HL-60/S4 treated with retinoic acid at 250 ng/mL for 4 days and 3 days (cell line): ENCODE results near the gene CKAP5.

Experiments used
- in situ Hi-C: fragments of 300-500 bp; cut with MboI; formaldehyde crosslinking; loops from 2 replicates; pipeline ENCODE4 v1.7.0; 2022; ENCODE audit warnings: low sequenced_read_pairs

The CKAP5 gene

DNA sequence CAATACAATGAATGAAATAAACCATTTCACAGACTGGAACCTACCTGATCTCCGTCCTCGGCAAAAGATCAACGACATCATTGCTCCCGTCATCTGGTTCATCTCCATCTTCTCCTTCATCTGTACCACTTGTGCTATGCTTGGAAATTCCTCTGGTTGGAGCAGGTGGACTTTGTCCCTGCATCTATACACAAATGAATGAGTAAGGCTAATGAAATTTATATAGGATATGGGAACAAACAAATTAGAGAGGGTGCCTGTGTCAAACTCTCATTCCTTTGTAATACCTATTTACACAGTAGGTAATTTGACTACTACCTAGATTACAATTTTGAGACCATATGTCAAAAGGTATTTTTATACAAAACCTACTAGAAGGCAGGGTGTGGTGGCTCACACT lies 67.7 kb downstream of the CKAP5 start:
- in situ Hi-C loops, result no loop called here

DNA sequence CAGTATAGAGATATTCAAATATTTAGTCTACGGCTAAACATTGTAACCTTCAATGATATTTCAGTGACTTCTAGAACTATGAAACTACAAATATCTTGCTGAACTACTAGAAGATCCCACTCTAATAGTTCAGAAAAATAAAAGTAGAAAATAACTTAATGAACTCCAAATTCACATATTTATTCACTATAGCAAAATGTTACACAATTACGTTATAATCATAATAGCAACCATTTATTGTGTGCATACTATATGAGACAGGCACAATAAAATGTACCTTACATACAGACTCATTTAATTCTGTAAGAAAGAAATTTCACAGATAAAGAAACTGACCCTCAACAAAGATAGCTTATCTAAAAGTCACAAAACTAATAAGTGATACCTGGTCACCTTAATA lies 69.2 kb downstream of the CKAP5 start:
- in situ Hi-C loops, result no loop called here

DNA sequence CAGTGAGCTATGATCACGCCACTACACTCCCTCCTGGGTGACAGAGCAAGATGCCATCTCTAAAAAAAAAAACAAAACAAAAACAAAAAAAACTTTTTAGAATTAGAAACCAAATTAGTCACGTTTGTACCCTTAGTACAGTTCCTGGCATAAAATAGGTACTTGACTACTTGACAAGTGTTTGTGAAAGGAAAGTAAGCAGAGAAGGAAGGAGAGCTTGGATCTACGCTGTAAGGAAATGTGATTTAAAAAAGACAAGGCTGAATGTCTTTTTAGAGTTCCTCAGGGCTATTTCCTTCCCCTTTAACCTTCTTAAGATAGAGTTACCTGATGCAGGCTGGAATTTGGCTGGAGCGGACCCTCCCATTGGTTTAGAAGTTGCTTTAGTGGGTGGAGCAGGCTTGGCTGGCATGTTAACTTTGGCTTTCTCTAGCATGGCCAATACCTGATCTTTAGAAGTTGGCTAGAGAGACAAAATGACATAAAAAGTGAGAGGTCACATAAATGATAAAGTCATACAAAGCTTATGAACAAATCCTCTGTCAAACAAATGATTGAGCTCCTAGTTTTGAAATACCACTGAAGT lies 76.4 kb downstream of the CKAP5 start:
- in situ Hi-C loops, result no loop called here

DNA sequence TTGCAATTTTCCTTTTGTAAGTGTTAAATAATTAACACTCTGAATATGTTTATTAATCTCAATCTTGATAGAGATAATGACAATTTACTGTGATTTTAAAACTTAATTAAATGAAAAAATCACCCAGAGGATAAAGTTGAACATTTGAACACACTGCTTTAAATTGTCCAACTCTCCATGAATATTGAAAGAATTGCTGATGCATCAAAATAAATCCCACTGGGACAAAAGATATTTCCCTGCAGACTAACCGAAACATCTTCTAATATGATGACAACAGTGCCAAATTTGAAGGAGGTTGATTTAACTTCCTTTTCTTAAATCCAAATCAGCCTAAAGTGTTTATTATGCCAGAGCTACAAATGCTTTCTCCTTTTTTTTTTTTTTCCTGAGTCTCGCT lies 79.4 kb downstream of the CKAP5 start:
- in situ Hi-C loops, result no loop called here

DNA sequence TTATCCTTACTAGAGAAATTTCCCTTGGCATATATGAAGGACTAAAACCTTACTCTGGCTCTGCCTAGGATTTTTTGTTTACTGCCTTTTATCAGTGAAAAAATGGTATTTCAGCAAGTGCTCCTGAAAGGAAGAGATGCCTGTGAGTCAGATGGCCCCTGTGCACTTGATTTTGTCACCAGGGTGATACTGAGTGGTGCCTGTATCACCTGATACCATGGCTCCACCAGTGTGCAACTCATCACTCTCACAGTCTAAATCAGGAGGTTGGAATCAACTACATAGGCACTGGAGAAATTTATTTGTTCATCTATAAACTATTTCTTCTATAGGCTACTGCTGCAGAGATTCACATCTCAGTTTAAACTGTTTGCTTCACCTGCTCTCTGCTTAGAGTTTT lies 83.8 kb downstream of the CKAP5 start:
- in situ Hi-C loops, result no loop called here

DNA sequence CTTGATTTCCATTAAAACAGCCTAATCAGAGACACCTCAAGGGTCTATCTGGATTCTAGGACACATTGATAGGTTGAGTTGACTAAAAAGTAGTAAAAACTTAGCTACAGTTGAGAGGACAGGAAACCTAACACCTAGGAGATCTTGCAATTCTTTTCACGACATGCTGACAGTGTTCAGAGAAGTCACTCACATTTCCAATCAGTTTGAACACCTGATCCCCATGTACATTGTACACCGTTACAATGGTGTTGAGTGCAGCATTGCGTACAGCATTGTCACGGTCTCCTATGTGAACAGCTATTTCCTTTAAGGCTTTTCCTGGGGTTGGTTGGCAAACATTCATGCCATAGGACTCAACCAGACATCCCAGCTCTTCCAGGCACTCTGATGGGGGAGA lies 84.3 kb downstream of the CKAP5 start:
- in situ Hi-C loops, result no loop called here

DNA sequence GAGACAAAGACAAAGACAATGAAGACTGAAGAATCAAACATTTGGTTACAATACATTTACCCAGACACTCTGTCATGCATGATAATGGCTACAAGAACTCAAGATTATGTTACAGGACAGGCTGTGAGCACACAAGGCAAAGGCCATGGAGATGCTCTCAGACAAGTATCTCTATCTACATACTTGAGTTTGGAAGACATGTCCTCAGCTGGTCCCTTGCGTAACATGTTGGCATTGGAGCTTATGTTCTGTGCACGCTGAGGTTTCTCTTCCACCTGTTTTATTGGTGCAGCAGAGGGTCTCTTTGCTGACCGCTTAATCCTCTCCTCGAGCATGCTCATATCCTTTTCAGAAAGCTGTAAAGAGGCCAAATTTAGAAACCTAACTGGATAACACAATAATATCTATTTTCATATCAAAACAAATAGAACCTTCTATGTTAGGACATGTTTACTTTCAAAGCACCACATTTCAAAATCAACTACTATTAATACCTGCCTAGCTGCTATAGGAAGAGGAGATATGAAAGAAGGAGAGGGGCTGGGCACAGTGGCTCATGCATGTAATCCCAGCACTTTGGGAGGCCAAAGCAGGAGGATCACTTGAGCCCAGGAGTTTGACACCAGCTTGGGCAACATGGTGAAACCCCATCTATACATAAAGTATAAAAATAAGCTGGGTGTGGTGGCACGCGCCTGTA lies 85.5 kb downstream of the CKAP5 start:
- in situ Hi-C loops, result no loop called here

DNA sequence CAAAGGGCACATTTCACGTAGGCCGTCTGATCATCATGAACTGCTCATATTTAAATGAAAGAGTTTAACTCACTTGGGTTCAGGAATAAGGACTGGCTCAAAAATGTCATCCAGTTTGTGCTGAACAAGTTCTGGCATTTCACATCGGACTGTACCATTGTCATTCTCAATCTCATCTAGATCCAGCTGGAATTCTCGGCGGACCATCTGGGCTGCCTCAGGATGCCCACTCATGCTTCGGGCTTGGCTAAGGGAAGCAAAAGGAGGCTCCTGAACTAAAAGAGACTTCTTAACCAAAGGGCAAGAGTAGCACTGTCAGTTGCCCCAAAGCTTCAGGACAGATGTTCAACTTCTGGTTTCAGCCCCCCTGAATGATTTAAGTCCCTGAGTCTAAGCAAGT lies 86.9 kb downstream of the CKAP5 start:
- in situ Hi-C loops, result no loop called here

DNA sequence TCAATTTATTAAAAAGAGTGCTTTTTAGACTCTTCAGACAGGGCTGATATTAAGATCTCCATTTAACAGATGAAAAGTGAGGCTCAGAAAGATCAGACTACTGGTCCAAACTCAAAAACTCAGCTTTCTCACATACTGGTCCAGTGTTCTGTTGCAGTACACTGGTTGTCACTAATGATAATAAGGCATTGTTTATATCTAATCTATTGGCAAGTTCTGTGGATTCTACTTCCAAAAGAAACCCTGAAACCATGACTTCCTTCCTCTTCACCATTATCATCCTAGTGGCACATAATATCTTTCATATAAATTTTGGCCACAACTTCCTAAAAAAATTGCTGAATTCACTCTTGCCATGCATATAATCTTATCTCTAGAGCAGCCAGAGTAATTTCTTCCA lies 90.1 kb downstream of the CKAP5 start:
- in situ Hi-C loops, result no loop called here

DNA sequence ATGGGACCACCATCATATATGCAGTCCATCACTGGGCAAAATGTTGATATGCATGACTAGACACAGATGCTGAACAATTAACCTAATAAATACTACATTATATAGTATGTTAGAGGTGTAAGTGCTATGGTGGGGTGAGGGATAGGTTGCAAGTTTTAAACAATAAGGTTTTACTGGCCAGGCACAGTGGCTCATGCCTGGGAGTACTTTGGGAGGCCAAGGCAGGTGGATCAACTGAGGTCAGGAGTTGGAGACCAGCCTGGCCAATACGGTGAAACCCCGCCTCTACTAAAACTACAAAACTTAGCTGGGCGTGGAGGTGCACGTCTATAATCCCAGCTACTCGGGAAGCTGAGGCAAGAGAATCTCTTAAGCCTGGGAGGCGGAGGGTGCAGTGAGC lies 98.9 kb downstream of the CKAP5 start:
- in situ Hi-C loops, result no loop called here

DNA sequence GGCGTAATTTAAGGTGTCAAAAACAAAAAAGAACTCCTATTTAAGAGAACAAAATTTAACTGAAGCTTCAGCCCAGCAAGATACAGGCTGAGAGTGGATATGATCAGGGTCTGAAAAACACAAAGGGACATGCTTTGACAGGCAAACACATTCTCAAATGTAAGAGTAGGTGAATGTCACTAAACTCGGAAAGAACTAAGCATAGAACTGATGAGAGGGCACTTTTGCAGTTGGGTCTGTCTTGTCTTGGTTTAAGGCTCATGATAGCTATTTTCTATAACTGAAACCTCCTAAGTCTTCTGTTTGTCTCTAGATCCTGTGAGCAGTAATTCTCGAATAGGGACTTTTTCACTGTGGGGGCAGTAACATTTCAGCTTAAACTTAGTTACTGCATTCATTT lies 100.1 kb downstream of the CKAP5 start:
- in situ Hi-C loops, result no loop called here

DNA sequence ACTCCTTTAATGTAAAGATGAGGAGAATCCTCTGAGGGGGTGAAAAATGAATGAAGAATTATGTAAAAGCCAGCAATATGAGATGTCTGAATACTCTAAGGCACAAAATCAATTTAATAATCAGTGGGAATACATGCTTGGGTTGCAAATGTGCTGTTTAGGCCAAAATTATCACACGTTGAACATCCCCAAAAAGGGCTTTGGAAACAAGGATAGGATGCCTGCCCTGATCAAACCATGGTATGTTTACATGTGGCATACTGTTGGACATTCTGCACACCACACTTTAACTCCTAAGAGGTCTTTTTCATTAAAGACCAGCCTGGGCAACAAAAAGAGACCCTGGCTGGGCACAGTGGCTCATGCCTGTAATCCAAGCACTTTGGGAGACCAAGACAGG lies 100.8 kb downstream of the CKAP5 start:
- in situ Hi-C loops, result no loop called here

DNA sequence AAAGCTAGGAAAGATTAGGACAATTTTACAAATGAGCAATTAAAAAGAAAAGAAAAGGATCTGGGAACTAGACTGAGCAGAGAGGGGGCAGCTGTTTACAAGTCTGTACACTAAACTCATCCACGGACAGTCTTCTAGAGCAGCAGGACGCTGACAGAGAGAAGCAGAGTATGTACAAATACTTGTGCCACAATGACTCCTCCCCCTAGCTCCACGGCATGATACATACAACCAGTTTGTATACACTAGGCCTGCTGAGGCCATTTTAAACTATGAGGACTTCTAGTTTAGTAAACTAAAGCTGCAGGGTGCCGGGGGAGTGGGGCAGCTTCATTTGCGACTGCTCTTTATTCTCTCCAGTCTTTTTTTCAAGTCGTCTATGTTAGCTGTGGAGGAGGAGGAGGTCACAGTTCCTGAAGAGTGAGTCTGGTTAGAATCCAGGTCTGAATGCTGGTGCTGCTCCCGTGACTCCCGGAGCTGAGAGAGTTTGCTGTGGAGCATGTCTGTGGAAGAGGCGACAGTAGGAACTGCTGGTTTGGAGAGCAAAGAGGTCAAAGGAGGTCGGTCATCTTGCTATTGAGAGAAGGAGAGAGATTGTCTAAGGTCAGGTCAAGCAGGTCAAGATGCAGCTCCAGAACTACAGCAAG lies 102.3 kb downstream of the CKAP5 start:
- in situ Hi-C loops, result no loop called here

DNA sequence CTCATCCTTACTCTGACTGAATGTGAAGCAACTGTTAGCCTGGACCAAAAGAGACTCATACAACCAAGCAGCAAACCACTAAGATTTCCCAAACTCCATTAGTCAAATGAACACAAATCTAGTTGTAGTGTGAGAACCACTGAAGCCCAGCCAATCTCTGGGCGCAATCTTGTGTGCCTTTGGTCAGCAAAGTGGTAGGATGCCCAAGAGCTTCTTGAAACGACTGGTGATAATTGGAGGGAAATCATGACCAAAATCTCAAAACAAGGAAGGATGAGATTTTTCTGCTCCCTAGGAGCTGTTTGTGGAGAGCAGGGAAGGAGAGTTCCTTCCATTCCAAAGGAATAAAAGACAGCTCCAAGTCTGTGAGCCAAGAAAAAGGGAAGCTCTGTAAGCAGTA lies 103.0 kb downstream of the CKAP5 start:
- in situ Hi-C loops, result no loop called here

DNA sequence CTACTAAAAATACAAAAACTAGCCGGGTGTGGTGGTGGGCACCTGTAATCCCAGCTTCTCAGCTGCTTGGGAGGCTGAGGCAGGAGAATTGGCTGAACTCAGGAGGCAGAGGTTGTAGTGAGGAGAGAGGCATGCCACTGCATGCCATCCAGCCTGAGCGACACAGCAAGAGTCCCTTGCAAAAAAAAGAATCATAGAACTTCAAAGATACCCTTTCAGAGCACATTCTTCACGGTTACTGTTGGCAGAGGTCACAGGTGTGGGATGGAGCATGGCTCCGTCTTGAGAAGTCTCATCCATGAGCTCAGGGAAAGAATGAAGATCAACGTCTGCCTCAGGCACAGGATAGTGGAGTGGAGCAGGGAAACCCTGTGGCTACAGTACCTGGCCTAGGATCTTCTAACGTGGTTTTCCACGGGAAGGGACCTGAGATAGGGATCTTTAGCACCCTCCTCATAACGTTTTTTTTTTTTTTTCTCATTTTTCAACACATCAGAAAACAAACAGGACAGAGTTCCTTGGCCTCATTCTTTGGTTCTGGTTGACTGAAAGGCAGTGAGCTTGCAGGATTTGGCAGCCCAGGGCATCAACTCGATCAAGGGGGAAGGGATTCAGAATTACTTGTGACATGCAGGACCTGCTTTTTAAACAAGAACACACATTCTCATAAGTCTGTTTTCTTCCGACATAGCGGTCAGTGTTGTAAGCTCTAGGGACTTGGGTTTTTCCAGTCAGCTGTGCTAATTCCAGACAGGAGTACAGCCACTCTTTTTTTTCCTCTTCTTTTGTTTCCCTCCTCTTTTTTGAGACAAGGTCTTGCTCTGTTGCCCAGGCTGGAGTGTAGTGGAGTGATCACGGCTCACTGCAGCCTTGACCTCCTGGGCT lies 104.2 kb downstream of the CKAP5 start:
- in situ Hi-C loops, result no loop called here

DNA sequence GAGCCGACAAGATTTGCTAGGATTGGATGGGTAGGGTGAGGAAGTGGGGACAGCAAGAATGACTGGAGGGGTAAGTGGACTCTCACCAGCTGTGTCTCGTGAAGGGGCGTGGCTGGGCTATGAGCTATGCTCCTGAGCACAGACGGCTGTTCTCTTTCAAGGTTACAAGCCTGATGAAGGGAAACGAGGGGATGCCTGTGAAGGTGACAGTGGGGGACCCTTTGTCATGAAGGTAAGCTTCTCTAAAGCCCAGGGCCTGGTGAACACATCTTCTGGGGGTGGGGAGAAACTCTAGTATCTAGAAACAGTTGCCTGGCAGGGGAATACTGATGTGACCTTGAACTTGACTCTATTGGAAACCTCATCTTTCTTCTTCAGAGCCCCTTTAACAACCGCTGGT lies 107.2 kb downstream of the CKAP5 start:
- in situ Hi-C loops, result no loop called here

DNA sequence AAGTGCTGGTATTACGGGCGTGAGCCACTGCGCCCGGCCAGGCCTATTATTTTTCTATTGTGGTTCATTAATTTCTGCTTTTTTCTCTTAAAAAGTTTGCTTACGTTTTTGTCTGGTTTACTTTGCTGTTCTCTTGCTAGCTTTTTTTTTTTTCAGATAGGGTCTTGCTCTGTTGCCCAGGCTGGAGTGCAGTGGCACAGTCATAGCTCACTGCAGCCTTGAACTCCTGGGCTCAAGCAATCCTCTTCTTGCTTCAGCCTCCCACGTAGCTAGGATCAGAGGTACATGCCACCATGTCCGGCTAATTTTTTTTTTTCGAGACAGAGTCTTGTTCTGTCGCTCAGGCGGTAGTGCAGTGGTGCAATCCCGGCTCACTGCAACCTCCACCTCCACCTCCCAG lies 108.4 kb downstream of the CKAP5 start:
- in situ Hi-C loops, result no loop called here

DNA sequence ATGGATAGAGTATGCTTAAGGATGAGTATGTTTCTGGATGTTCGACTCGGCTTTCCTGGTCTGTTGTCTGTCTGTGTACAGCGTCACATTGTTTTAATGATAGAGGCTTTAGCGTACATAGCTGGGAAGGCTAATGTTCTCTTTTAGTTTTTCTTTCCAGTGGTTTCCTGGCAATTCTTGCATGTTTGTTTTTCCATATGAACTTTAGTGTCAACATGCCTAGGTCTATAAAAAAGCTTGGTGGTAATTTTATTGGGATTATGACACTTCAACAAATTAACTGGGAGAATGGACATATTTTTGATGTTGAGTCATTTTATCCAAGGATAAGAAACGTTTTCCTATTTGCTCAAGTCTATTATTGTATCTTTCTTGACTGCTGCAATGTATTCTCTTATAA lies 109.5 kb downstream of the CKAP5 start:
- in situ Hi-C loops, result no loop called here

DNA sequence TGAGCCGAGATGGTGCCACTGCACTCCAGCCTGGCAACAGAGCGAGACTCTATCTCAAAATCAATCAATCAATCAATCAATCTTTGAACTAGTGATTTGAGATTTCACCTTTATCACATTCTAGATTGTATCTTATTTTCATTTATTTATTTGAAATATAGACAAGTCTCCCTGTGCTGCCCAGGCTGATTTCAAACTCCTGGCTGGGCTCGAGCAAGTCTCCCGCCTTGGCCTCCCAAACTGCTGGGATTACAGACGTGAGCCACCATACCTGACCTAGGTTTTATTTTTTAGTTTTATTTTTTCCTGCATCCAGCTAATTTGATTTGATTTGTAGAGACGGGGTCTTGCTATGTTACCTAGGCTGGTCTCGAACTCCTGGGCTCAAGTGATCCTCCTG lies 109.9 kb downstream of the CKAP5 start:
- in situ Hi-C loops, result no loop called here

DNA sequence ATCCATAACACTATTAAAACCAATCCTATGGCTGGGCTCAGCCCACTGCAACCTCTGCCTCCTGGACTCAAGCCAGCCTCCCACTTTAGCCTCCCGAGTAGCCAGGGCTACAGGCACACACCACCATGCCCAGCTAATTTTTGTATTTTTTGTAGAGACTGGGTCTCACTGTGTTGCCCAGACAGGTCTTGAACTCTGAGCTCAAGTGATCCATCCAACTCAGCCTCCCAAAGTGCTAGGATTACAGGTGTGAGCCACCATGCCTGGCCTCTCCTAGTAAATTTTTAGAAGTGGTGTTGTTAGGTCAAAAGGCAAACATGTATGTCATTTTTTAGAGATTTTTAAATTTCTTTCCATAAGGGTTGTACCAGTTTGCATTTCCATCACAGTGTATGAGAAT lies 112.8 kb downstream of the CKAP5 start:
- in situ Hi-C loops, result no loop called here

DNA sequence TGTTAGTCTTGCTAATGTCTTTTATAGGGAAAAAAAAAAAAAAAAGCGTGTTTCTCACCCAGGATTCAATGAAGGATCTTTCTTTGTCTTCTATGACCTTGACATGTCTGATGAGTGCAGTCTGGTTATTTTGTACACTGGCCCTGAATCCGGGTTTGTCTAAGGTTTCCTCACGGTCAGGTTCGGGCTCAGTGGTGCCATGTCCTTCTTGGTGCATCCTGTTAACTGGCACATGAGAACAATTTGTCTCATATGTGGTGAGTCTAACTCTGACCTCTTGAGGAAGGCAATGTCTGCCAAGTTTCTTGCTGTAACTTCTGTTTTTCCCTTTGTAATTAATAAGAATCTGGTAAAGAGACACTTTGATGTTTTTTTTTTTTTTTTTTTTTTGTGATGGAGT lies 114.5 kb downstream of the CKAP5 start:
- in situ Hi-C loops, result no loop called here
